Measurements from ENCODE around the gene BRSK1.

DNA sequence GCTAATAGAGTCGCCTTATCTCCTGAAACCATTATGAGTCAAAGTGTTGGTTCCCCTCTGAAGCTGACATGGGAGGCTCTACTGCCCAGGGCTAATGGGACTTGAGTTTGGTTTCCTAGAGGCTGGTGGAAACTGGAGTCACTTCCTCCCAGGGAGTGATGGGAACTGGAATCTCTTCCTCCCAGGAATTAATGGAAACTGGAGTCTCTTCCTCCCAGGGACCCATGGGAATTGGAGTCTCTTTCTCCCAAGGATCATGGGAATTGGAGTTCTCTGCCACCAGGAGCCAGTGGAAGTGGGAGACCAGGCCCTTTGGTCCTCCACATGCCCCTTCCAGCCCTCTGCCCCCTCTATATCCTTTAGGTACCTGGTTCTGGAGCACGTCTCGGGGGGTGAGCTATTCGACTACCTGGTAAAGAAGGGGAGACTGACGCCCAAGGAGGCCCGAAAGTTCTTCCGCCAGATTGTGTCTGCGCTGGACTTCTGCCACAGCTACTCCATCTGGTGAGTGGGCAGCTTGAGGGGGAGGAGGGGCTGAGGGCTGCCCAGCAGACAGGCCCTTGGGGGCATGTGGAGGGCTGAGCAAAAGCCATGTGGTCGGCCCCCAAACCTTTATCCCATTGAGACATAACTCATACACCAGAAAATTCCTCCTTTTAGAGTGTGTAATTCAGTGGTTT, 5.5 kb downstream of the BRSK1 start:
- TF ChIP-seq, protein P1, sequence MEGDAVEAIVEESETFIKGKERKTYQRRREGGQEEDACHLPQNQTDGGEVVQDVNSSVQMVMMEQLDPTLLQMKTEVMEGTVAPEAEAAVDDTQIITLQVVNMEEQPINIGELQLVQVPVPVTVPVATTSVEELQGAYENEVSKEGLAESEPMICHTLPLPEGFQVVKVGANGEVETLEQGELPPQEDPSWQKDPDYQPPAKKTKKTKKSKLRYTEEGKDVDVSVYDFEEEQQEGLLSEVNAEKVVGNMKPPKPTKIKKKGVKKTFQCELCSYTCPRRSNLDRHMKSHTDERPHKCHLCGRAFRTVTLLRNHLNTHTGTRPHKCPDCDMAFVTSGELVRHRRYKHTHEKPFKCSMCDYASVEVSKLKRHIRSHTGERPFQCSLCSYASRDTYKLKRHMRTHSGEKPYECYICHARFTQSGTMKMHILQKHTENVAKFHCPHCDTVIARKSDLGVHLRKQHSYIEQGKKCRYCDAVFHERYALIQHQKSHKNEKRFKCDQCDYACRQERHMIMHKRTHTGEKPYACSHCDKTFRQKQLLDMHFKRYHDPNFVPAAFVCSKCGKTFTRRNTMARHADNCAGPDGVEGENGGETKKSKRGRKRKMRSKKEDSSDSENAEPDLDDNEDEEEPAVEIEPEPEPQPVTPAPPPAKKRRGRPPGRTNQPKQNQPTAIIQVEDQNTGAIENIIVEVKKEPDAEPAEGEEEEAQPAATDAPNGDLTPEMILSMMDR (IDR thresholded peaks at IDR 0.05), result no peak
- no peak for TF ChIP-seq POLR2A (IDR thresholded peaks at IDR 0.05)
